Breast epithelium (tissue), 3 donors: ENCODE data around the gene C10orf62.

Source experiments
- CTCF ChIP-seq, 3 donors: fragments of 450-650 bp; IDR thresholded peaks; one replicate each; pipeline ENCODE4 v1.5.1; 2016 to 2017; ENCODE audit warnings: antibody characterized with exemption in 3 of 3, mild to moderate bottlenecking in 3 of 3, moderate library complexity in 3 of 3
- POLR2A ChIP-seq: fragments of 450-650 bp; IDR thresholded peaks from one replicate; pipeline ENCODE4 v1.6.1; 2016; ENCODE audit warnings: antibody characterized with exemption, mild to moderate bottlenecking, moderate library complexity

- no peak for TF ChIP-seq POLR2A
- TF ChIP-seq CTCF (IDR thresholded peaks at IDR 0.05) = no peak
Observed at GRCh38 chr10:97573672-97574071, 15.8 kb upstream of the C10orf62 start.
